Transverse colon (tissue), 4 donors: Measurements from ENCODE around the gene SYAP1. TPM values are rescaled to one million over a fixed set of nuclear protein-coding genes. Genes with fewer than 3 reads are reported as not detected.

Experiments used
- DNase-seq: peaks from one replicate; pipeline ENCODE4 v3.0.0-alpha.2; 2019
- H3K27ac ChIP-seq, 4 donors: fragments of 200-600 bp; sonication (generic); 2 replicates each; pipeline ENCODE4 v1.5.1; 2016 to 2018; ENCODE audit warnings: inconsistent platforms in 4 of 4
- H3K27me3 ChIP-seq: fragments of 200-600 bp; sonication (generic); 2 replicates; pipeline ENCODE4 v1.5.1; 2017; ENCODE audit warnings: inconsistent platforms
- H3K36me3 ChIP-seq, 4 donors: fragments of 200-600 bp; sonication (generic); 2 replicates each; pipeline ENCODE4 v1.5.1; 2017 to 2019; ENCODE audit warnings: inconsistent platforms in 4 of 4
- H3K4me1 ChIP-seq, 4 donors: fragments of 200-600 bp; sonication (generic); 2 replicates each; pipeline ENCODE4 v1.5.1; 2017 to 2020; ENCODE audit warnings: inconsistent platforms in 4 of 4
- H3K4me3 ChIP-seq, 4 donors: fragments of 200-600 bp; sonication (generic); 1 replicate in 1 of 4; 2 replicates in 3 of 4; pipeline versions ENCODE4 v1.5.1 to v1.6.1; 2017 to 2019; ENCODE audit warnings: inconsistent platforms in 4 of 4
- H3K9me3 ChIP-seq, 2 donors: fragments of 200-600 bp; sonication (generic); 2 replicates each; pipeline ENCODE4 v1.5.1; 2017 to 2019; ENCODE audit warnings: inconsistent platforms in 2 of 2
- CTCF ChIP-seq, 5 experiments: fragments of 200-600 bp in 3 of 5; fragments of 450-650 bp in 2 of 5; sonication (generic) in 3 of 5; IDR thresholded peaks; 1 replicate in 2 of 5; 2 replicates in 3 of 5; pipeline ENCODE4 v1.5.1; 2016 to 2017; ENCODE audit warnings: antibody characterized with exemption in 5 of 5, inconsistent platforms in 3 of 5, mild to moderate bottlenecking in 2 of 5, moderate library complexity in 1 of 5
- EP300 ChIP-seq: sonication (generic); formaldehyde crosslinking; IDR thresholded peaks from one replicate; pipeline ENCODE4 v1.6.1; 2017; ENCODE audit warnings: antibody characterized with exemption, low read depth
- POLR2A ChIP-seq: fragments of 450-650 bp; IDR thresholded peaks from one replicate; pipeline ENCODE4 v1.6.1; 2016; ENCODE audit warnings: antibody characterized with exemption, mild to moderate bottlenecking, moderate library complexity
- POLR2AphosphoS5 ChIP-seq, 3 donors: sonication (generic); formaldehyde crosslinking; IDR thresholded peaks; one replicate each; pipeline ENCODE4 v1.6.1; 2016; ENCODE audit warnings: antibody characterized with exemption in 3 of 3
- WGBS, 2 donors: methylation state at CpG; one replicate each; pipeline ENCODE4 v1.1.5; 2018; ENCODE audit warnings: low coverage in 1 of 2; 5-methylcytosine and 5-hydroxymethylcytosine counted together
- in situ Hi-C, 4 donors: fragments of 200-750 bp; cut with MboI; loops; one replicate each; pipeline versions ENCODE4 v1.15.0 to v1.15.1; 2017; ENCODE audit warnings: low sequenced_read_pairs in 3 of 4, low pct_ligation_motif_present in 1 of 4, low pct_unique_long_range_greater_than_20kb in 1 of 4
- intact Hi-C: fragments of 100-400 bp; cut with DNase I; formaldehyde crosslinking; loops from one replicate; pipeline ENCODE4 v1.15.1; 2023; ENCODE audit warnings: low total_unique reads
- total RNA-seq, 4 donors: library from RNA; depleted of rRNA; stranded (reverse); fragments of >200 nt; gene quantifications; one replicate each; pipeline ENCODE4 v1.1.0, GENCODE V29; 2016

The SYAP1 gene
- total RNA-seq, 4 donors from 2014 or later = 25.3 to 34.1 (median 31.9) TPM

GRCh38 chrX:16702700-16703599 is 16.5 kb upstream of the SYAP1 start:
- no peak overlapping the region for H3K27ac ChIP-seq
- WGBS, 2 donors = 78% methylated on average over 15 of the region's 15 CpGs; no CpG with 5 or more reads in 1 of the 2 donors
- DNase-seq = peak; percentile 26
- no peaks in the 10 kb centered on the region for H3K4me1 ChIP-seq
- in situ Hi-C loops = no loop called here
- no peak overlapping the region for H3K4me3 ChIP-seq
- H3K27me3 ChIP-seq = no peaks in the 10 kb centered on the region
- no peak for TF ChIP-seq EP300
- TF ChIP-seq POLR2AphosphoS5 (IDR thresholded peaks at IDR 0.05) = no peak
- TF ChIP-seq POLR2A = no peak
- TF ChIP-seq CTCF (IDR thresholded peaks at IDR 0.05) = no peak
- H3K36me3 ChIP-seq = no peaks in the 10 kb centered on the region
- no peaks in the 10 kb centered on the region for H3K9me3 ChIP-seq
- intact Hi-C loops = no loop called here

GRCh38 chrX:16705370-16705769 is 14.0 kb upstream of the SYAP1 start:
- WGBS, 2 donors = 89% methylated on average over 3 of the region's 3 CpGs; no CpG with 5 or more reads in 1 of the 2 donors
- Histone ChIP-seq H3K4me1 (no peaks in the 10 kb centered on the region), H3K36me3 (no peaks in the 10 kb centered on the region), H3K4me3 (no peak overlapping the region), H3K27ac (no peak overlapping the region), H3K9me3 (no peaks in the 10 kb centered on the region), H3K27me3 (no peaks in the 10 kb centered on the region)
- intact Hi-C loops = no loop called here
- in situ Hi-C loops = no loop called here
- no peak for TF ChIP-seq POLR2AphosphoS5 (IDR thresholded peaks at IDR 0.05)
- no peak for TF ChIP-seq CTCF (IDR thresholded peaks at IDR 0.05)
- no peak for TF ChIP-seq EP300
- no peak for TF ChIP-seq POLR2A
- DNase-seq = no peak

- DNase-seq = no peak
- TF ChIP-seq CTCF (IDR thresholded peaks at IDR 0.05) (no peak), POLR2AphosphoS5 (IDR thresholded peaks at IDR 0.05) (no peak), EP300 (no peak), POLR2A (no peak)
- peaks cover 0 to 4% (median 0%) of the 10 kb centered on the region in 4 donors for H3K4me1 ChIP-seq
- no peaks in the 10 kb centered on the region for H3K9me3 ChIP-seq
- in situ Hi-C loops (no loop called here), intact Hi-C loops (no loop called here)
- no peak overlapping the region for H3K27ac ChIP-seq
- WGBS, 2 donors = 72% methylated on average over 3 of the region's 3 CpGs; no CpG with 5 or more reads in 1 of the 2 donors
- no peak overlapping the region for H3K4me3 ChIP-seq
- H3K36me3 ChIP-seq = no peaks in the 10 kb centered on the region
- no peaks in the 10 kb centered on the region for H3K27me3 ChIP-seq
Observed at GRCh38 chrX:16708016-16708415, 11.4 kb upstream of the SYAP1 start.

- Histone ChIP-seq H3K27ac (peak overlapping the region; percentile 85 to 93 (median 90)), H3K4me1 (peaks cover 0 to 4% (median 0%) of the 10 kb centered on the region in 4 donors), H3K27me3 (no peaks in the 10 kb centered on the region), H3K9me3 (no peaks in the 10 kb centered on the region), H3K36me3 (no peaks in the 10 kb centered on the region), H3K4me3 (peak overlapping the region; percentile 57 to 87 (median 68))
- in situ Hi-C loops (no loop called here), intact Hi-C loops (no loop called here)
- TF ChIP-seq POLR2AphosphoS5 (IDR thresholded peaks at IDR 0.05) (no peak), EP300 (no peak)
- DNase-seq = no peak
- WGBS, 2 donors = 24 to 46% methylated on average over 4 to 9 of the region's 9 CpGs
Observed at GRCh38 chrX:16711219-16711811, 8.1 kb upstream of the SYAP1 start.
